ENCODE results near the gene IFI30.

Gene IFI30

GRCh38 chr19:18224525-18225354 is 51.1 kb downstream of the IFI30 start:
- DNase-seq (ENCODE audit: low read depth in 1 of 2, low spot score in 1 of 2) = peak; percentile 67 to 91

GRCh38 chr19:18225355-18225701 is 51.7 kb downstream of the IFI30 start:
- DNase-seq (ENCODE audit: low read depth in 1 of 2, low spot score in 1 of 2) = no peak

DNA sequence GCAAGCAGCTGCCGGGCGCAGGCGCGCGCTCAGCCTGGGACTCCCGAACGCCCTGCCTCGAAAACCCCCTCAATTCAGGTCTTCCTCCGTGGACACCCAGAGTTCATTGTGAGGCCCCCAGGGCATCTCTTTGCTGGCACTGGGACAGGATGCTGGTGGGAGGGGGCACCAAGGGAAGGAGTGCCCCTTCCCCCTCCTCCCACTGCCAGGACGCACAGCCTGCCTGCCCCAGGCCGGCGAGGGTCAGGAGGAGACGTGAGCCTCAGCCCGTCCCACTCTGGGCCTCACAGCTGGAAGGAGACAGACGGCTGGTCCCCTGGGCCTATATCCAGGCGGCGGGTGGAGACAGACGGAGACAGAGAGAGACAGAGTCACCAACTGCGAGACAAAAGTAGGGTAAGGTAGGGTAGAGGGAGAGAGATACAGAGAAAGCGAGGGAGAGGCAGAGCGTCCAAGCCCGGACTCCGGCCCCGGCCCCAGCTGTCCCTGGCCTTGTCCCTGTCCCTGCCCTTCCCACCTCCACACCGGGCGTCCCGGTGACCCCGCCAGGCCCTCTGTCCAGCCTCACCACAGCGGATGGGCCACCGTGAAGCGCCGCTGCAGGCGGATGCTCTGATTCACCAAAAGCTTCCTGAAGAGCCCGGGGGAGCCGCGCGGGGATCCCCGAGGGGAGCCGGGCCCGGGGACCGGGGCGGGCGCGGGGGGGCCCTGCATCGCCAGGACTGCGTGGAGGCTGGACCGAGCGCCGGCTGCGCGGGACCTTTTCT is 52.3 kb downstream of the IFI30 start, which contains the start of gene PDE4C:
PDE4C (minus strand) TSS at position 737 of the 767 bp plus-strand sequence; CDS start at position 714, 23 bp downstream.
- no peak for DNase-seq (ENCODE audit: low read depth in 1 of 2, low spot score in 1 of 2)

DNA sequence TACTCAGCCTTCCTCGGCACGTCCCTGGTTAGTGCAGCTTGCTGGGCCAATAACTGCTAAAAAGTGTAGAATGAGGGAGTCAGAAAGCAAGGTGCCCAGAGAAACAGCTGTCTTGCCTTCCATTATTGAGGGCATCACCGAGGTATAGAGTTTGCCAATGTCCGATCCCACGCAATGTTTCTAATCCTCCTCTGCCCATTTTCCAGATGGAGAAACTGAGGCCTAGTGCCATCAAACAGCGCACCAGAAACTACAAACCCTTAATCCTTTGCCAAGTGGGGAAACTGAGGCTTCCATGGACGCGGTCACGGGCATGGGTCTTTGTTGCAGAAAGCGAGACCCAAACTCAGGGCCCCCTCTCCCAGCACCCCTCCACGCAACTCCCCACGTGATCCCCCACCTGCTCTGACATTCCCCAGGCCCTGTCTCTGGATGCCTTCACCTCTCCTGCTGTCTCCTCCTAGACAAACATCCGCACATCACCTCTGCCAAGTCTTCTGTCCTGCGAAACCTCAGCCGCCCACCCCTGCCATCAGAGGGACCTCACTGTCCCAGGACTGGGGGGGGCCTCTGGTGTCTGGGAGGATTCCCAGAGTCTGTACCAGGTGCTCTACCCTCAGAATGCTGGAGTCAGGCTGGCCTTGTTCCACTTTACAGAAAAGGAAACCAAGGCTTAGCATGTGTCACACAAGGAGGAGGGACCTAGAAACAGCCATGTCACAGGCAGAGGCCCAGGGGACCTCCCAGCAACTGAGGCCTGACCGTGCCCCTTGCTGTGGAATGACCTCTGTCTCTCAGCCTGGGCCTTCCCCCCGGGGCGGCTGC is 53.6 kb downstream of the IFI30 start:
- DNase-seq (ENCODE audit: low read depth in 1 of 2, low spot score in 1 of 2) = no peak
